HL-60 (cell line): ENCODE results near the gene NOS1AP.

Experiments used
- DNase-seq, 2 experiments: peaks; one replicate each; pipeline ENCODE4 v3.0.0-alpha.2; 2010 to 2020; ENCODE audit warnings: low read depth in 1 of 2, low spot score in 1 of 2
- H3K27ac ChIP-seq: fragments of 250-450 bp; sonication (Bioruptor Pico); replicated peaks from 2 replicates; pipeline ENCODE4 v1.5.1; 2020; ENCODE audit warnings: mild to moderate bottlenecking, moderate library complexity
- H3K27me3 ChIP-seq: fragments of 250-450 bp; sonication (Bioruptor Pico); 2 replicates; pipeline ENCODE4 v1.5.1; 2021; ENCODE audit warnings: mild to moderate bottlenecking, moderate library complexity; ENCODE audit not compliant: insufficient read depth, poor library complexity, severe bottlenecking
- H3K4me3 ChIP-seq: replicated peaks from 2 replicates; pipeline ENCODE4 v1.5.1; 2011; ENCODE audit warnings: mild to moderate bottlenecking, control low read depth, low read length; ENCODE audit not compliant: insufficient read depth
- GABPA ChIP-seq: IDR thresholded peaks from 2 replicates; pipeline ENCODE4 v1.6.1; 2012; ENCODE audit warnings: low read depth
- POLR2AphosphoS5 ChIP-seq: IDR thresholded peaks from 2 replicates; pipeline ENCODE4 v1.6.1; 2012; ENCODE audit warnings: low read depth
- SPI1 ChIP-seq: IDR thresholded peaks from 2 replicates; pipeline ENCODE4 v1.6.1; 2012; ENCODE audit warnings: low read depth, mild to moderate bottlenecking, borderline replicate concordance
- TF ChIP-seq, protein P1 (sequence below): IDR thresholded peaks from one replicate; pipeline ENCODE4 v1.5.1; 2011; ENCODE audit warnings: low read length, control low read depth, inconsistent platforms; ENCODE audit not compliant: insufficient read depth
- TF ChIP-seq, protein P2 (sequence below): IDR thresholded peaks from 2 replicates; pipeline ENCODE4 v1.6.1; 2012; ENCODE audit warnings: low read depth; ENCODE audit not compliant: insufficient replicate concordance

NOS1AP gene

DNA sequence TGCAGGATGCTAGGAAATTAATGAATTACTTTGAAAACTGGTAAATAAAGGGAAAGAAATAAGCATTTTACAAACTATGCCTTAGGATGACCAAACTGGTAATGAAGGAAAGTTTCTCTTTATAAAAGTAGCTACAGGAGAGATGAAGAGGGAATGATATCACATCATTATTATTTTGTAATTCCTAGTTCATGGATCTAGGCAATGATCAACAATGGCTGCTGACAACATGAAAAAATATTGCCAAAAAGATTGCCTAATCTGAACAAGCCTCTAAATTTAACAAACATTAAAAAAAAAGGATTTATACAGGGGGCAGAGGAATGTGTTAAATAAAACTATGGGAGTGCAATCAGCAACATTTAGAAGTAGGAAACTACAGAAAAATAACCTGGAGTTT is 38.9 kb downstream of the NOS1AP start:
- H3K27me3 ChIP-seq: no peaks in the 10 kb centered on the region
- H3K4me3 ChIP-seq: no peak overlapping the region
- TF ChIP-seq, protein P1, sequence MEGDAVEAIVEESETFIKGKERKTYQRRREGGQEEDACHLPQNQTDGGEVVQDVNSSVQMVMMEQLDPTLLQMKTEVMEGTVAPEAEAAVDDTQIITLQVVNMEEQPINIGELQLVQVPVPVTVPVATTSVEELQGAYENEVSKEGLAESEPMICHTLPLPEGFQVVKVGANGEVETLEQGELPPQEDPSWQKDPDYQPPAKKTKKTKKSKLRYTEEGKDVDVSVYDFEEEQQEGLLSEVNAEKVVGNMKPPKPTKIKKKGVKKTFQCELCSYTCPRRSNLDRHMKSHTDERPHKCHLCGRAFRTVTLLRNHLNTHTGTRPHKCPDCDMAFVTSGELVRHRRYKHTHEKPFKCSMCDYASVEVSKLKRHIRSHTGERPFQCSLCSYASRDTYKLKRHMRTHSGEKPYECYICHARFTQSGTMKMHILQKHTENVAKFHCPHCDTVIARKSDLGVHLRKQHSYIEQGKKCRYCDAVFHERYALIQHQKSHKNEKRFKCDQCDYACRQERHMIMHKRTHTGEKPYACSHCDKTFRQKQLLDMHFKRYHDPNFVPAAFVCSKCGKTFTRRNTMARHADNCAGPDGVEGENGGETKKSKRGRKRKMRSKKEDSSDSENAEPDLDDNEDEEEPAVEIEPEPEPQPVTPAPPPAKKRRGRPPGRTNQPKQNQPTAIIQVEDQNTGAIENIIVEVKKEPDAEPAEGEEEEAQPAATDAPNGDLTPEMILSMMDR: no peak
- no peak for TF ChIP-seq SPI1
- TF ChIP-seq, protein P2, sequence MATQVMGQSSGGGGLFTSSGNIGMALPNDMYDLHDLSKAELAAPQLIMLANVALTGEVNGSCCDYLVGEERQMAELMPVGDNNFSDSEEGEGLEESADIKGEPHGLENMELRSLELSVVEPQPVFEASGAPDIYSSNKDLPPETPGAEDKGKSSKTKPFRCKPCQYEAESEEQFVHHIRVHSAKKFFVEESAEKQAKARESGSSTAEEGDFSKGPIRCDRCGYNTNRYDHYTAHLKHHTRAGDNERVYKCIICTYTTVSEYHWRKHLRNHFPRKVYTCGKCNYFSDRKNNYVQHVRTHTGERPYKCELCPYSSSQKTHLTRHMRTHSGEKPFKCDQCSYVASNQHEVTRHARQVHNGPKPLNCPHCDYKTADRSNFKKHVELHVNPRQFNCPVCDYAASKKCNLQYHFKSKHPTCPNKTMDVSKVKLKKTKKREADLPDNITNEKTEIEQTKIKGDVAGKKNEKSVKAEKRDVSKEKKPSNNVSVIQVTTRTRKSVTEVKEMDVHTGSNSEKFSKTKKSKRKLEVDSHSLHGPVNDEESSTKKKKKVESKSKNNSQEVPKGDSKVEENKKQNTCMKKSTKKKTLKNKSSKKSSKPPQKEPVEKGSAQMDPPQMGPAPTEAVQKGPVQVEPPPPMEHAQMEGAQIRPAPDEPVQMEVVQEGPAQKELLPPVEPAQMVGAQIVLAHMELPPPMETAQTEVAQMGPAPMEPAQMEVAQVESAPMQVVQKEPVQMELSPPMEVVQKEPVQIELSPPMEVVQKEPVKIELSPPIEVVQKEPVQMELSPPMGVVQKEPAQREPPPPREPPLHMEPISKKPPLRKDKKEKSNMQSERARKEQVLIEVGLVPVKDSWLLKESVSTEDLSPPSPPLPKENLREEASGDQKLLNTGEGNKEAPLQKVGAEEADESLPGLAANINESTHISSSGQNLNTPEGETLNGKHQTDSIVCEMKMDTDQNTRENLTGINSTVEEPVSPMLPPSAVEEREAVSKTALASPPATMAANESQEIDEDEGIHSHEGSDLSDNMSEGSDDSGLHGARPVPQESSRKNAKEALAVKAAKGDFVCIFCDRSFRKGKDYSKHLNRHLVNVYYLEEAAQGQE: no peak
- no peak for TF ChIP-seq POLR2AphosphoS5
- TF ChIP-seq GABPA: no peak
- no peak for DNase-seq
- no peak overlapping the region for H3K27ac ChIP-seq

DNA sequence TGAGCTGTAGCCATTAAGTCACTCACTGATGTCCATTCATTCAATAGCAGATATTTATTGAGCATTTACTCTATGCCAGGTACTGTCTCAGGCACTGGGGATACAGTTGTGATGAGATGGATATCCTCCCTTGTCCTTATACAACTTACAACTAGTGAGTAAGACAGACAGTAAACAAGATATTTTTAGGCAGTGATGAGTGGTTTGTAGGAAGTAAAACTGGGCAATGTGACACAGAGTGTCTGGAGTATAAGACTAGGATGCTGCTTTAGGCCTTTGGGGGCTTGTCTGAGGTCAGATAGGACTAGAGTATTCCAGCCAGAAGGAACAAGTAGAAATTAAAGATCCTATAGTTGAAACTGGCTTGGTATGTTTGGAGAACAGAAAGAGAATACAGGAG is 41.4 kb downstream of the NOS1AP start:
- Histone ChIP-seq H3K27ac (no peak overlapping the region), H3K27me3 (no peaks in the 10 kb centered on the region), H3K4me3 (no peak overlapping the region)
- TF ChIP-seq, protein P2: no peak
- TF ChIP-seq POLR2AphosphoS5 (no peak), SPI1 (no peak), GABPA (no peak)
- TF ChIP-seq, protein P1: no peak
- no peak for DNase-seq

DNA sequence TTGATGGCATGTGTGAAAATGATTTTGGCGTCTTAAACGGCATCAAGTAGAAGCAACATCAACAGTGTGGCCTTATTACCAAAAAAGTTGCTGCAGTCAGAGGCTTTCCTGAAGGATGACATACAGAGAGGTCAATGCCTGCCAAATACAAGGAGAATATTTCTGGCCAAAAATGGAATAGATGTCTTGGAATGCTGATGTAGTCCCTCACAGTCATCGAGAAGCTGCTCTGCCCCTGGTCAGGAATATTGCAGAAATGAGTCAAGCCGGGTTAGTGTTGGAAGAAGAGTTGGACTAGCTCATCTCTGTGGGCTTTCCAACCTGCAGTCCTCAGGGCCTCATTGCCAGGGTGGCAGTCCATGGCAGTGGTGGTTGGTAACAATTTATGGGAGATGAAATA is 42.1 kb downstream of the NOS1AP start:
- H3K27ac ChIP-seq: no peak overlapping the region
- no peak for DNase-seq
- H3K27me3 ChIP-seq: no peaks in the 10 kb centered on the region
- no peak overlapping the region for H3K4me3 ChIP-seq
- no peak for TF ChIP-seq SPI1
- TF ChIP-seq GABPA: no peak
- TF ChIP-seq, protein P1: no peak
- TF ChIP-seq, protein P2: no peak
- TF ChIP-seq POLR2AphosphoS5: no peak
